Myocyte (in vitro differentiated cells): ENCODE measurements around the gene ADGB. TPM values are rescaled to one million over a fixed set of nuclear protein-coding genes. Genes with fewer than 3 reads are reported as not detected.
A peak's percentile ranks its signal among the peaks of the same experiment; 100 is the strongest.
"Not testable (repeated sequence)": the region's sequence is repeated elsewhere in the genome, so short reads cannot be mapped to it uniquely, and the experiment has no call there.

ENCODE experiments used
- DNase-seq: peaks from one replicate; pipeline ENCODE4 v3.0.0-alpha.2; 2012; ENCODE audit warnings: low read depth
- total RNA-seq: library from RNA; depleted of rRNA; stranded (reverse); fragments of >200 nt; gene quantifications from 2 replicates; pipeline ENCODE4 v1.2.3, GENCODE V29; 2014

ADGB gene
- total RNA-seq, 1 donor from 2014 or later, result not detected

GRCh38 chr6:146815511-146816462, 217.0 kb downstream of the ADGB start:
- DNase-seq, result not testable (repeated sequence)

GRCh38 chr6:146819596-146820320, 221.0 kb downstream of the ADGB start:
- no peak for DNase-seq

- no peak for DNase-seq
Observed at GRCh38 chr6:146827216-146827928, 228.6 kb downstream of the ADGB start.

DNA sequence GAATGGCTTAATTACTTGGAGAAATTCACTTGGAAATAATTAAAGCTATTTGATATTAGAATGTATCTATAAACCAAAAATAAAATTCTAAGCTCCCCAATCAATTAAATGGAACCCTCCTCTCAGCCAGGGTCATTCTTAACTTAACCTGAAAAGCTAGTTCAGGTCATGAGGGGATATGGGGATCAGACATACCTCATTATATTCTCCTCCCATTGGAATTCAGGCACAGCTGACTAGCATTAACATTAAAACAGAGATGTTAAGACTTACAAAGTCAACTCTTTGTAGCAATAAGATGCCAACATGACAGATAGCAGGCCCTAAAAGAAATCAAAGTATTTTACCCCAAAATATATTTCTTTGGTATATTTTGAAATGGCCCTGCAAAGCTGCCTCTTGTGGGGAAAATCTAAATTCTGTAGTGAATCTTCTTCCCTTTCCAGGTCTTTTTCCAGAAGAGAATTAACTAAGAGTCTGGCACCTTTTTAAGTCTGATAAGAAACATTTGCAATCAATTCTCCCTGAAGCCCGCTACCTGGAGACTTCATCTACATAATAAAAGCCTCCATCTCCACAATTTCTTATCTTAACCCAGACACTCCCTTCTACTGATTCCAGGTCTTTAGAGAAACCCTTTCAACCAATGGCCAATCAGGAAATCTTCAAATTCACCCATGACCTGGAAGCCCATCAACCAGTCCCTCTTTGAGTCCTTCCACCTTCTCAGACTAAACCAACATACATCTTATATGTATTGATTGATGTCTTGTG, 231.2 kb downstream of the ADGB start:
- DNase-seq, result no peak

DNA sequence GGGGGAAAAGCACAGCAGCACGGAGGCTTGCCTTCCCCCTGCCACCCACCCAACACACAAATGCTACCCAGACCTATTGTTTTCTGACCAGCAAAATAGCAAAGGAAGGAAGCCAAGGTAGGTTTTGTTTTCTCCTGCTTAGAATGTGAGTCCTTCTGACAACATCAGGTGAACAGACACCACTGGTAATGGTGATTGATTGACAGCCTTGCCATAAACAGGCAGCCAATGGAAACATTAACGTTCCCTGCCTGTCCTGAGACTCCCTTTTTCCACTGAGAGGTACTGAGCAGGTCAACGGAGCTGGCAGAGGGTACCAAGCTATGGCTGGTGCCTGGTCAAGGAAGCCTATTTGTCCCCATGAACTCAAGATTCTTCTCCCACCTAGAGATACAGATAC, 234.4 kb downstream of the ADGB start:
- DNase-seq, result no peak

DNA sequence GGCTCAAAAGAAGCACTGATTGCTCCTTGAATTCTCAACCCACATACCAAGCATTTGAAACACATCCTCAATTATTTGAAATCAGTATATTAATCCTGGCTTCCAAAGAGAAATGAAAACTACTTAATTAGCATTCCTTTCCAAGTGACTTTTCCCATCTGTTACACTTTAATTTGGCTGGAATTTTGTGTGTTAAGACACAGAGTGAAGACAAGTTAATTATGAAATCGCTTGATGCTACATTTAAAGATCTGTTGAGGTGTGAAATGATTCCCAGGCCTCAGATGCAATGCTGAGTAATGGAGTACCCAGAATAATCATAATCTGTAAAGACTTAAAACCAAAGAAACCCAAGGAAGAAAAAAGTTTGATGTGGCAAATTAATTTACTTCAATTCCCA, 241.4 kb downstream of the ADGB start:
- no peak for DNase-seq

GRCh38 chr6:146840641-146841040, 241.9 kb downstream of the ADGB start:
- DNase-seq, result no peak

GRCh38 chr6:146847426-146847825, 248.7 kb downstream of the ADGB start:
- peak; percentile 10 for DNase-seq

GRCh38 chr6:146850238-146850896, 251.6 kb downstream of the ADGB start:
- no peak for DNase-seq

GRCh38 chr6:146850981-146851380, 252.2 kb downstream of the ADGB start:
- no peak for DNase-seq

- peak; percentile 94 for DNase-seq
Observed at GRCh38 chr6:146851837-146852236, 253.1 kb downstream of the ADGB start.

- DNase-seq, result not testable (repeated sequence)
Observed at GRCh38 chr6:146854521-146855255, 255.9 kb downstream of the ADGB start.

DNA sequence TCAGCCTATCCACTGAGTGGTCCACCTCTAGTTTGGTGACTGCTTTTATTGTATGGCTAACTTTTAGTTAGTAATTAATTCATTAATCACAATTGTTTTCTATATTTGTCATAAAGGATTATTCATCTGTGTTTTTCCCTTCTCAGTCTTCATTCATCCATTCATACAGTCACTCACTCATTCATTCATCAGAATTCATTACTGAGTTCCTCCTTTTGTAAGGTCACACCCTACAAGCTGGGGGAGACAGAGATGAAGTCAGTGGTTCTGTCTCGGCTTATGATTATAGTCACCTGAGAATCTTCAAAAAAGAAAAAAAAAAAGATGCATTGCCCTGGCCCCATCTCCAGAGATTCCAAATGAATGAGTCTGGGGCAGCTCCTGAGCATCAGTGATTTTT, 257.1 kb downstream of the ADGB start:
- DNase-seq, result no peak

DNA sequence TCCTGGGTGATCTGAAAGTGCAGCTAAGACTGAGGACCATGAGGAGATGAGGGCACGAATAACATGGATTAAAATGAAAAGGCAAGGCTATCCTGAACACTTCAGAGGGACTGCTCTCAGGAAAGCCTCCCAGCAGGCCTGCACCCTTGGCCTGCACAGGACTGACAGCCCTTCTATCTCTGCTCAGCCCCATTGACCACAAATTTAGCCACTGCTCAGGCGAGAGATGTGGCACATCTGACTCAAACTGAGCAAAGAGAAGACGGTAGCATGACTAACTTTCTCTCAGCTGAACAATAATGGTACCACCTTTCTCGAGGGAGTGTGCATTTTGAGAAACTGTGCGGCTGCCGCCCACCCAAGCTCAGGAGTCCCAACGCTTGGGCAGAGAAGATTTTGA, 257.5 kb downstream of the ADGB start:
- DNase-seq, result no peak

DNA sequence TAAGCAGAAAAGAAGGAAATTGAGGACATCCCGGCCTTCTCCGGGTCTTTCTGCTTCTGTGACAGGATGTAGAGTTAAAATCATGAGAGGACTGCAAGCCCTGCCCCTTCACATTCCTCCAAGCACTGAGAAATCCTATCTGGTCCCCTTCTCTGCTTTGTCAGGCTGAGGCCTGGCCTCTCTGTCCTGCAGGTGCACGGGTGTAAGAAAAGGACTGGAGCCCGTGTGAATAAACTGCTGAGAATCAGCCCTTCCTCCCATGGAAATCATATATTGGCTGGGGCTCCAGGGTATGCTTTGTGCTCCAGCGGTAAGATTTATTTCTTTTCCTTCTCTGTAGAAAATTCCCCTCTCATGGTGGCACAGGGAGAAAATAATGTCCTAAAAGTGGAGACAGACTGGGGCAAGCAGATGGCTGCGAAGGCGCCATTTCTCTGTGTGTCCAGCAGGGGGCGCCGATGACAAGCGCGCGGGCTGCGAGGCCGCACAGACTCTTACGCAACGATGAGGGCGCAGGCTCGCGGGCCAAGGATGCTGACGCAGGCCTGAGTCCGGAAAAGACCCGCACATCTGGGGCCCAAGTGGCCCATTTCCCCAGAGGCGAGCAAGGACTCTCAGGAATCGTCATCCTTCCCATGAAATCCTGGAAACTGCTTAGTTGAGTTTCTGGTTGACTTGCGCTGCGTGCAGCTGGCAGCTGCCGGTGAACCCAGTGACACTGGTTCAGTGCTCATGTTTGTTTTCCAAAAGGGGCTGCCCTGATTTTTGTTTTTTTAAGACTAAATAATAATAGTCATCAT, 258.6 kb downstream of the ADGB start:
- peak; percentile 83 for DNase-seq

- no peak for DNase-seq
Observed at GRCh38 chr6:146857980-146858347, 259.2 kb downstream of the ADGB start.

GRCh38 chr6:146859206-146859605, 260.4 kb downstream of the ADGB start:
- no peak for DNase-seq

DNA sequence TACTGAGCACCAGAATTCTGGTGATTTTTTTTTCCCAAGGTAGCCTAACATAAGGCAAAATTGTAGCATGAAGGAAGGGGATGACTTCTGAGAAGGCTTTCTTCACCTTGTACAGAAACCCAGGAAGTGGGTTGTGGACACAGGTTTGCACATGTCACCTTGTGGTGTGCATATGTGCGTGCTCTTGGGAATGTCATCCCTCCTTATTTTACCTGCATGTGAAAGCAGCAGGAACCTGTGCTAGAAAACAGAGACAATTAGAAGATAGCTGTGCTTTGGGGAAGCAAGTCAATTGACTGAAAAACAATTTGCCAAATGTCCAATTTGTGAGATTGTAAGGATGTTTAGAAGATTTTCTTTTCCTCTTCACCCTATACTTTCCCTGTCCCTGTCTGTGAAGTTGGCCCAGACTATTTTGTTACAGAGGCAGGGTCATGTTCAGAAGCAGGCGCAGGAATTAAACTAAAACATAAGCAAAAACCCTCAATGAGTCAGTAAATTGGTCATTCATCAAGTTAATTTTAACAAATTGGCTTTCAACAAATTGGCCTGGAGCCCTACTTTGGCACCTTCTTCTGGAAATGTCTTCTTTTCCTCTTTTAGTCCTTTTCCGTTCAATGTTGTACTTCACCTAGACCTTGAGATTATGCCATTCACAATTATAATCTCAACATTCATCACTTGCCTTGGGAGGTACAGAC, 261.2 kb downstream of the ADGB start:
- DNase-seq, result no peak
